HCT116 (cell line): Measurements from ENCODE around the gene PXMP2. TPM values are rescaled to one million over a fixed set of nuclear protein-coding genes. Genes with fewer than 3 reads are reported as not detected.

Source experiments
- ATAC-seq: fragments of 200-7000 bp; cut with Tn5 transposase; 2 replicates; pipeline ENCODE4 v1.9.1; 2020; ENCODE audit warnings: mild to moderate bottlenecking, moderate library complexity
- BruUV-seq: library from RNA; stranded (reverse); fragments of 400-500 nt; replicated peaks from 2 replicates; lab custom pipeline; 2021; lab: Mats Ljungman, UMichigan
- CTCF ChIA-PET: fragments of 300-600 bp; sonication (Branson Sonifier 250); formaldehyde crosslinking; loops from one replicate; lab custom pipeline; 2021; ENCODE audit warnings: antibody characterized with exemption; lab: Charles Lee
- POLR2A ChIA-PET: fragments of 300-600, 350-600 bp; sonication (Branson Sonifier 250); formaldehyde crosslinking; loops from one replicate; lab custom pipeline; 2021; ENCODE audit warnings: antibody characterized with exemption; lab: Charles Lee
- RAD21 ChIA-PET, 2 experiments: fragments of 300-600 bp; sonication (Branson Sonifier 250); formaldehyde crosslinking; loops; one replicate each; lab custom pipeline; 2023; ENCODE audit warnings: low total read pairs in 2 of 2; ENCODE audit not compliant: uncharacterized antibody in 2 of 2, unreplicated experiment in 2 of 2, low non-redundant PET in 1 of 2; lab: Charles Lee
- DNase-seq: peaks from one replicate; pipeline ENCODE4 v3.0.0-alpha.2; 2010; ENCODE audit warnings: low read depth, low spot score
- H2AFZ ChIP-seq: fragments of 200-600 bp; shearing (Covaris generic), sonication (generic); 2 replicates; pipeline ENCODE4 v1.6.1; 2017; ENCODE audit warnings: low read depth, mixed run types, mixed read lengths, antibody characterized with exemption, low read length; ENCODE audit not compliant: poor library complexity, severe bottlenecking
- H3K27ac ChIP-seq: 2 replicates; pipeline ENCODE4 v1.5.1; 2012; ENCODE audit warnings: low read depth, low read length
- H3K27me3 ChIP-seq: fragments of 200-600 bp; sonication (generic); 2 replicates; pipeline ENCODE4 v1.6.1; 2016; ENCODE audit warnings: mixed run types, low read length, mixed read lengths; ENCODE audit not compliant: insufficient read depth
- H3K36me3 ChIP-seq, 2 experiments: fragments of 200-500 bp in 1 of 2; fragments of 200-600 bp in 1 of 2; sonication (Bioruptor generic) in 1 of 2; sonication (generic) in 1 of 2; 2 replicates each; pipeline versions ENCODE4 v1.5.1 to v1.6.1; 2014 to 2016; ENCODE audit warnings: low read length in 2 of 2, inconsistent platforms in 1 of 2, mixed read lengths in 1 of 2, mixed run types in 1 of 2; ENCODE audit not compliant: insufficient read depth in 2 of 2, control insufficient read depth in 1 of 2
- H3K4me1 ChIP-seq, 2 experiments: fragments of 200-600 bp in 1 of 2; sonication (generic) in 1 of 2; 2 replicates each; pipeline versions ENCODE4 v1.5.1 to v1.6.1; 2012 to 2017; ENCODE audit warnings: low read length in 2 of 2, inconsistent platforms in 1 of 2, mild to moderate bottlenecking in 1 of 2, mixed read lengths in 1 of 2, mixed run types in 1 of 2, moderate library complexity in 1 of 2; ENCODE audit not compliant: insufficient read depth in 2 of 2, control insufficient read depth in 1 of 2
- H3K4me2 ChIP-seq: fragments of 200-600 bp; sonication (generic); 2 replicates; pipeline ENCODE4 v1.6.1; 2017; ENCODE audit warnings: mixed run types, low read length, mixed read lengths
- H3K4me3 ChIP-seq, 2 experiments: fragments of 200-600 bp in 1 of 2; sonication (generic) in 1 of 2; replicated peaks in 1 of 2; 2 replicates each; pipeline ENCODE4 v1.5.1; 2011 to 2016; ENCODE audit warnings: low read length in 2 of 2, control low read depth in 1 of 2, low read depth in 1 of 2, mild to moderate bottlenecking in 1 of 2, mixed read lengths in 1 of 2, mixed run types in 1 of 2
- H3K79me2 ChIP-seq: fragments of 200-600 bp; sonication (generic); 2 replicates; pipeline ENCODE4 v1.6.1; 2017; ENCODE audit warnings: mild to moderate bottlenecking, mixed run types, low read length, moderate library complexity, mixed read lengths; ENCODE audit not compliant: insufficient read depth
- H3K9ac ChIP-seq: fragments of 200-600 bp; sonication (generic); 2 replicates; pipeline ENCODE4 v1.6.1; 2016; ENCODE audit warnings: low read length, mixed read lengths
- H3K9me2 ChIP-seq: fragments of 200-600 bp; sonication (generic), shearing (Covaris generic); 2 replicates; pipeline ENCODE4 v1.6.1; 2017; ENCODE audit warnings: mixed run types, mild to moderate bottlenecking, moderate library complexity; ENCODE audit not compliant: insufficient read depth
- H3K9me3 ChIP-seq, 2 experiments: fragments of 200-500 bp in 1 of 2; fragments of 200-600 bp in 1 of 2; sonication (Bioruptor generic) in 1 of 2; sonication (generic) in 1 of 2; 2 replicates each; pipeline ENCODE4 v1.6.1; 2014 to 2017; ENCODE audit warnings: low read length in 2 of 2, mixed read lengths in 2 of 2, inconsistent platforms in 1 of 2, low read depth in 1 of 2, mild to moderate bottlenecking in 1 of 2, mixed run types in 1 of 2, moderate library complexity in 1 of 2; ENCODE audit not compliant: control insufficient read depth in 1 of 2, insufficient read depth in 1 of 2
- H4K20me1 ChIP-seq: fragments of 200-600 bp; sonication (generic), shearing (Covaris generic); 2 replicates; pipeline ENCODE4 v1.6.1; 2017; ENCODE audit warnings: mixed run types, mild to moderate bottlenecking, moderate library complexity; ENCODE audit not compliant: insufficient read depth
- JUND ChIP-seq: IDR thresholded peaks from 2 replicates; pipeline ENCODE4 v1.6.1; 2012
- POLR2A ChIP-seq: IDR thresholded peaks from 2 replicates; pipeline ENCODE4 v1.7.0; 2011; ENCODE audit warnings: borderline replicate concordance; ENCODE audit not compliant: insufficient read depth, insufficient read length; ENCODE audit errors: extremely low read depth
- POLR2AphosphoS5 ChIP-seq: IDR thresholded peaks from 2 replicates; pipeline ENCODE4 v1.6.1; 2011; ENCODE audit warnings: mild to moderate bottlenecking, low read depth, low read length, moderate library complexity
- REST ChIP-seq: IDR thresholded peaks from 2 replicates; pipeline ENCODE4 v1.6.1; 2012; ENCODE audit warnings: low read depth
- SRF ChIP-seq: IDR thresholded peaks from 2 replicates; pipeline ENCODE4 v1.6.1; 2012; ENCODE audit warnings: low read depth
- TCF7L2 ChIP-seq: IDR thresholded peaks from 2 replicates; pipeline ENCODE4 v1.7.0; 2011; ENCODE audit warnings: borderline replicate concordance, inconsistent platforms; ENCODE audit not compliant: insufficient read depth, insufficient read length; ENCODE audit errors: extremely low read depth
- ZBTB33 ChIP-seq: IDR thresholded peaks from 2 replicates; pipeline ENCODE4 v1.6.1; 2011; ENCODE audit warnings: mild to moderate bottlenecking, low read length, moderate library complexity; ENCODE audit not compliant: insufficient replicate concordance; ENCODE audit errors: extremely low read depth
- intact Hi-C: fragments of 100-400 bp; cut with micrococcal nuclease; formaldehyde crosslinking; loops from 2 replicates; pipeline ENCODE4 v1.10.0; 2022
- total RNA-seq: library from RNA; stranded (reverse); gene quantifications from one replicate; pipeline ENCODE4 v1.2.1, GENCODE V29; 2021; ENCODE audit not compliant: unreplicated experiment

The PXMP2 gene
- total RNA-seq, 1 experiment from 2014 or later = 30.9 TPM

GRCh38 chr12:132665149-132665491, 22.3 kb upstream of the PXMP2 start (continued):
- no peak for TF ChIP-seq REST
- TF ChIP-seq POLR2AphosphoS5 = no peak
- TF ChIP-seq POLR2A = no peak
- TF ChIP-seq JUND = no peak

- ChIA-PET CTCF (no interaction called here), POLR2A (no interaction called here), RAD21 (no interaction called here)
- H3K27ac ChIP-seq = no peak overlapping the region
- no peaks in the 10 kb centered on the region for H4K20me1 ChIP-seq
- peaks cover 61 to 66% of the 10 kb centered on the region in 2 experiments for H3K36me3 ChIP-seq
- no peak overlapping the region for H3K4me3 ChIP-seq
- H3K79me2 ChIP-seq = 0 out of 2 replicates have a peak, but pooled peaks cover 3% of the 10 kb centered on the region
- BruUV-seq = no TSS peak
- ATAC-seq (no peak), DNase-seq (no peak)
- intact Hi-C loops = no loop called here
- no peak overlapping the region for H3K4me2 ChIP-seq
- no peaks in the 10 kb centered on the region for H3K4me1 ChIP-seq
- TF ChIP-seq ZBTB33 (no peak), TCF7L2 (no peak), SRF (no peak)
- H3K27me3 ChIP-seq = no peaks in the 10 kb centered on the region
- no peak overlapping the region for H2AFZ ChIP-seq
- no peak overlapping the region for H3K9ac ChIP-seq
- H3K9me2 ChIP-seq = no peaks in the 10 kb centered on the region
- no peaks in the 10 kb centered on the region for H3K9me3 ChIP-seq
Measured at GRCh38 chr12:132665794-132666193, 21.6 kb upstream of the PXMP2 start.
